ENCODE measurements around the gene DDX1. TPM values are rescaled to one million over a fixed set of nuclear protein-coding genes. Genes with fewer than 3 reads are reported as not detected.
A peak's percentile ranks its signal among the peaks of the same experiment; 100 is the strongest.

Gene DDX1
- total and polyA plus RNA-seq, 2 experiments from 2014 or later, result 99.9 to 102 TPM

GRCh38 chr2:15561574-15562344 is 29.9 kb upstream of the DDX1 start (continued):
- TF ChIP-seq ETS1 (IDR thresholded peaks at IDR 0.05) (no peak), JUNB (IDR thresholded peaks at IDR 0.05; ENCODE audit: unreplicated experiment) (no peak), NANOG (IDR thresholded peaks at IDR 0.05; ENCODE audit: borderline replicate concordance) (no peak), EZH2 (IDR thresholded peaks at IDR 0.05; ENCODE audit: low read depth, unreplicated experiment) (no peak), REST (IDR thresholded peaks at IDR 0.05; ENCODE audit: unreplicated experiment) (no peak), EZH2phosphoT487 (IDR thresholded peaks at IDR 0.05; ENCODE audit: unreplicated experiment) (no peak), CREB1 (CRISPR knock-in tag; IDR thresholded peaks at IDR 0.05; ENCODE audit: low read depth) (no peak)

GRCh38 chr2:15562354-15563031 is 29.2 kb upstream of the DDX1 start:
- H3K27ac ChIP-seq (ENCODE audit: low read depth), result no peak overlapping the region
- Mint-ChIP-seq H3K9me3 (no peaks in the 10 kb centered on the region), H3K27ac (no peak overlapping the region), H3K4me1 (peaks cover 19% of the 10 kb centered on the region), H3K4me3 (peak overlapping the region; percentile 99; the same call in 2 of the 3 replicates), H3K36me3 (ENCODE audit: low read depth) (no peaks in the 10 kb centered on the region), H3K27me3 (ENCODE audit: insufficient read depth, low read depth, poor library complexity) (no peaks in the 10 kb centered on the region)
- peaks cover 24% of the 10 kb centered on the region for H3K79me2 ChIP-seq (replicated peaks; ENCODE audit: insufficient read depth)
- ATAC-seq, result no peak
- TF ChIP-seq EZH2 (IDR thresholded peaks at IDR 0.05; ENCODE audit: low read depth, unreplicated experiment), result no peak
- H3F3A ChIP-seq (replicated peaks; ENCODE audit: low read depth), result no peaks in the 10 kb centered on the region
- peak overlapping the region; percentile 87; the same call in 1 of the 2 replicates for H3K4me3 ChIP-seq
- H4K20me1 ChIP-seq (replicated peaks; ENCODE audit: insufficient read depth), result no peaks in the 10 kb centered on the region
- no peaks in the 10 kb centered on the region for H3K9me2 ChIP-seq (ENCODE audit: insufficient read depth)
- H3K27me3 ChIP-seq (ENCODE audit: insufficient read depth), result no peaks in the 10 kb centered on the region
- peaks cover 4% of the 10 kb centered on the region; the same call in 1 of the 2 replicates for H3K4me1 ChIP-seq (ENCODE audit: insufficient read depth)
- no peak for DNase-seq (ENCODE audit: low spot score)
- H2AFZ ChIP-seq, result peak overlapping the region; percentile 99
- H3K36me3 ChIP-seq (ENCODE audit: insufficient read depth), result no peaks in the 10 kb centered on the region
- H3K4me2 ChIP-seq, result peak overlapping the region; percentile 80; the same call in 1 of the 2 replicates

Data from GM23338 (cell line).